ENCODE data around the gene FPR2. TPM values are rescaled to one million over a fixed set of nuclear protein-coding genes. Genes with fewer than 3 reads are reported as not detected.

Gene FPR2
- total RNA-seq, 1 experiment from 2014 or later, result 8.4 TPM

DNA sequence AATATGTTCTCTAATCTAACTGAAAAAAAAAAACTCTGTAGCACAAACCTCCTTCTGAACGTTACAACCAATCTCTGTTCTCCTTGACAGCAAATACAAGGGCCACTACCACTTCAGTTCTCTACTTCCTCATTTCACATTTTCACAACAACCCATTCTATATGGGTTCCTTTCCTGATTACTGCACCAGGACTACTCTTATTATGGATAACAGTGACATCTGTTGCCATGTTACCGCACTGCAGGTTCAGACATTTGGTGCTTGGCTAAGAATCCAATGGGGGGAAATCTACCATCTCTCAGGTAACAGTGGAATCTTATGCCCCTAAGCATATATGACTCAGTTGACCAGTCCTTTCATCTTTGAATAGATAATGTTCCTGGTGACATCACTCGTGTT, 22.4 kb downstream of the FPR2 start:
- DNase-seq (ENCODE audit: low read depth), result peak; percentile 72

DNA sequence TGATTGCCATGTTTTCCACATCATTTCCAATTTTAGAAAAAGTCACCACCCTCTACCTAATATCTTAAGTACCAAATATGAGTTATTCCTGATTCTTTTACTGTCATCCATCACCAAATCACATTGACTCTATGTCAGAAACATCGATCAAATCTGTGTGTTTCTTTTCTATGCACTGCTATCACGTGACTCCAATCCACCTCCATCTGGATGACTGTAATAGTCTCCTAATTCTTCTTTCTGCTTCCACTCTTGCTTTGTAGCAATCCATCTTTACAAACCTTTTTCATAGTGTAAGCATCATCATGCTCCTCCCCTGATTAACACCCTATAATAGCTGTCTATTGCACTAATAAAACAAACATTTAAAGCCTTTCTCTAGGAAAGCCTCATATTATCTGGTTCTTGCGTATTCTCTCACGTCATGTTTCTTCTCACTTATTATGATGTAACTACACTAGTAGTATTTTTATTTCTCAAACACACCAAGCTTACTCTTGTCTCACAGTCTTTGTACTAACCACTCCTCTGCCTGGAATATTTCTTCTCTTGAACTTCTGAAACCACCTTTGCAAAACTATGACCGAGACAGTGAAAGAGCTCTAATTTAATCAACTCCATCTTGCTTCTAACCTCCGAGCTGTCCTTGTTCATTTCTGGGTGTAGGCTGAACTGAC, 23.3 kb downstream of the FPR2 start:
- DNase-seq (ENCODE audit: low read depth), result no peak

DNA sequence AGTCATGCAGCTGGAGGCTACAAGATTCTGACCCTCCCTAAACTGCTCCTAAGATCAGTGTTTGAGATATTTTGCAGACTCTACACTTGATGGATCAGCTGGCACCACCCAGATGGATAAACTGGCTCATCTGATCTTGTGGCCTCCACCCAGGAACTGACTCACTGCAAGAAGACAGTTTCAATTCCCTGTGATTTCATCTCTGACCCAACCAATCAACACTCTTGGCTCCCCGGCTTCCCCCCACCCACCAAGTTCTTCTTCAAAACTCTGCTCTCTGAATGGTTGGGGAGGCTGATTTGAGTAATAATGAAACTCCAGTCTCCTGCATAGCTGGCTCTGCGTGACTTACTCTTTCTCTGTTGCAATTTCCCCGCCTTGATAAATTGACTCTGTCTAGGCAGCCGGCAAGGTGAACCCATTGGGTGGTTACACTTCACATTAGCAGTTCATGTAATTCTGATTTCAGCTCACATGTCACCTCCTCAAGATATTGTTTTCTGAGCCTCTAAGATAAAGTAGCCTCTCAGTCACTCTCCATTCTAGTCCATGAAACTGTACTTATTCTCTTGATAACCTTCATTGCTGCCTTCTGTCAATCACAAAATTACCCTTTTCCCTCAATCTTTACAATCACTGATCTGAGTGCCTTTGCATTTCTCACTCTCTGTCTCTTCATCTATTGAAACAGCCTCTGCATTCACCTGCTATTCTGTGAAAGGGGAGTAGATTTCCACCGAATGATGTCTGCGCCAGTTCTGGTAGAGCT, 24.1 kb downstream of the FPR2 start:
- peak; percentile 99 for DNase-seq (ENCODE audit: low read depth)

DNA sequence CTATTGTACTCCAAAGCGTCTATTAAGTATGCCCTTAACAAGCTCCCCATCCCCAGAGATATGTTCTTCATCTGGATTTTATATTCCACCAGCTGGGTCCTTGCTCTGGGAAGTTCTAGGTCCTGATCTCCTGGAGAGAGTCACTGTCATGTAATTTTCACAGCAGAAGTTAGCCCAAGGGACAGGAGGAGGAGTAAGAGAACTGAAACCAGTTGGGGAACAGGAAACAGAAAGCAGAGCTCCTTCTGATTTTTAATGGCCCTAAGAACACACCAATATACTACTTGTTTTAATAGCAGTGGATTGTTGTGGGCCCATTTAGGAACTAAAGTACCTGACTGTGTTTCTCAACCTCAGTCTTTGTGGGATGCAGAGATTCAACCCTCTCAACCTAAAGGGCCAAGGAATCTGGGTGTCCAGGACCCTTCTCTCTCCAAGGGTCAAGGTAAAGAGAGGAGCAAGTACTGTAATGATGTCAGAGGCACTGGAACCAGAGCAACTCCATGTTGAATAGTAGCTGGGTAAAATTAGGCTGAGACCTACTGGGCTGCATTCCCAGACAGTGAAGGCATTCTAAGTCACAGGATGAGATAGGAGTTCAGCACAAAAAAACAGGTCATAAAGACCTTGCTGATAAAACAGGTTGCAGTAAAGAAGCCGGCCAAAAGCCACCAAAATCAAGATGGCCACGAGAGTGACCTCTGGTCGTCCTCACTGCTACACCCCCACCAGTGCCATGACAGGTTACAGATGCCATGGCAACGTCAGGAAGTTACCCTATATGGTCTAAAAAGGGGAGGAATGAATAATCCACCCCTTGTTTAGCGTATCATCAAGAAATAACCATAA, 25.9 kb downstream of the FPR2 start:
- no peak for DNase-seq (ENCODE audit: low read depth)

DNA sequence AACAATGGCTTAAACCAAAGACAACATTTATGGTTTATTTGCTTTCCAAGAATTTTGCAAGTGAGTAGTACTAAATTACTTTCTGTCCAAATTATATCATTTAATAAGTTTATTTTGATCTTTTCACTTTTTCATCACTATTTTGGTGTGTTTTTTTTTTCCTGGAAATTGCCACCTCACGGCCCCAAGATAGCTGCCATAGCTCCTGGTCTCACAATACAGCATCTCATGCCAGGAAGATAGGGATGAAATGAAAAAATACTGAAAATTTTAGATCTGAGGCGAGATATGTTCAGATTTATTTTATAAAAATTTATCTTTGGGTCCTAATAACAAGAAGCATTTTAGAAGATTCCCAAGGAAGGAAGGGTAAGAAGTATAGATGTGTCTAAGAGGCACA, 27.0 kb downstream of the FPR2 start:
- DNase-seq (ENCODE audit: low read depth), result no peak

DNA sequence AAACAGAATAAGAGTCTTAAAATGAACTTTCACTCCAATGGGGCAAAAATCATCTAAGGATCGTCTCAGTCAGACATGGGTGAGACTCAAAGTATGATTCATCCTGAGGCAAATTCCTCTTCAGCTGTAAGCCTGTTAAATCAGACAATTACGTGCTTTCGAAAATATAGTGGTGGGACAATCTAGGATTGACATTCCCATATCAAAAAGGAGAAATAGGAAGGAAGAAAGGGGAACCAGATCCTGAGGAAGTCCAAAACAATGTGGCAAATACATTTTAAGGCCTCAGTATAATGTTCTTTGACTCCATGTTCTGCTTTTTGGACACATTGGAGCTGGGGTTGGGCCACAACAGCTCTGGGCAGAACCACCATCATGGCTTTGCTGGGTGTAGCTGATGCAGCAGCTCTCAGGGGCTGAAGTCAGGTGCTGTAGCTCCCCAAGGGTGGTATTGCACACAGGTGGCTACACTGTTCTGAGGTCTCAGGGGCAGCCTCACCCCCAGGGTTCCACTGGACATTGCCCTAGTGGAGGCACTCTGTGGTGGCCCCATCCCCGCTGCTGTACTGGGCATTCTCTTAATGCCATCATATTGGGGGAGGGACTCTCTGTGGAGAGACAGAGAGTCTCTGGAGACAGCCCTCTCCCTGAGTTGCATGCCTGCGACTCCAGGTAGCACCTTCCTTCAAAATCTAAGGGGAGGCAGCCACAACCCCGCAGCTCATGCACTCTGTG, 28.2 kb downstream of the FPR2 start:
- DNase-seq (ENCODE audit: low read depth), result peak; percentile 94

DNA sequence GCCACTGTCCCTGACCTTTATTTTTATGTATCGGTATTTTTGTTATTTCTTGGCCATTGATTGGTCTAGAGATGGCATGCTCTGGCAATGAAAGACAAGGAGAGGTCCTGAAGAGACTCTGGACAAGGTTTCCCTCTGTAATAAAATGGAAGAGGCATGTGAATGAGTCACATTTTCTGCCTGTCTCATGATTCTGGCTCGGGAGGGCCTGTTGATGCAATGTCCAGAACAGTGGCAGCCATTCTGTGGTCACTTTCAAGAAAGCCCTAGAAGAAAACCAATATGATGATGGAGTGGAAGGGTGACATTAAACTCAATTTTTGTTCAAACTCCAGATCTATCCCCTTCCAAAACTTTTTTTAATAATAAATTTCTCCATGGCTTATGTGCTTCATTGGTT, 32.0 kb downstream of the FPR2 start:
- DNase-seq (ENCODE audit: low read depth), result no peak

DNA sequence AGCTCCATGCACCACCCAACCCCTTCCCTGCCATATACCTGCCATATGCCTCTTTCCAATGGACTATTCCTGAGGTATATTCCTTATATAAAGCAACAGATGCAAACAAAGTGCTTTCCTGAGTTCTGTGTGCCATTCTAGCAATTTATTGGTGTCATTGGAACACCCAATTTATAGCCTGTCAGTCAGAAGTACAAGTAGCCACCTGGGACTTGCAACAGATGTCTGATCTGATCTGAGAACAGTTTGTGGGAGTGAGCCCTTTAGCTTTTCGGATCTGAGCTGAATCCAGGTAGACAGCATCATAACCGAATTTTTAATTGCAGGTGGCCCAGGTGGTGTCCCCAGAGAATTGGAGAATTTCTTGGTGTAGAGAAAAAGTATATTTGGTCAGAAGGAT, 33.0 kb downstream of the FPR2 start:
- DNase-seq (ENCODE audit: low read depth), result no peak

DNA sequence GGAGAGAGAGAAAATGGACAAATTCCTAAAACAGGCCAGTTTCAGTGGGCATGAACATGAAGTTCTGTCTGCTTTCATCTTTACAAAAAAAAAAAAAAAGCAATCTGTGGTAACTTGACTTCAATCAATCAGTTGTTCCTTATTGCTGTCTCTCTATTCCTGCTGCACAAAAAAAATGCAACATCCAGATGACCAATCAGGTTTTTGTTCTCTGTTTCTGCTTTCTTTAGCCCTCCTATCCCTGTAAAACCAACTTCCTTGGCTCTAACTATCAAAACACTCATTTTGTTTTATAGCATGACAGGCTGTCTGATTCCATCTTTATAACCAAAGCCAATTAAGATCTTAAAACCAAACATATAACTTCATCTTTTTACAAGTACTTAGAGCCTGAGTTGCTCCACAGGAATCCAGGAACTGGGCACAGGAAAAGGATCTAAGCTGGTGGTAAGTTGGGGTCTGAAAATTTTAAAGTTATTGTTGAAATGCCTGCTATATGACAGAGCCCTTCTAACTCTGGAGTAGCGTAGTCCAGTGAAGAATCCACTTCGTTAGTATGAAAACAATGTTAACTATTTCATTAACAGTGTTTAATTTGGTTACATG, 34.0 kb downstream of the FPR2 start, which contains the start of gene FPR3:
Gene FPR3, plus strand, starts transcription at position 273 of the 606 bp plus-strand sequence. CDS start 28,592 bp downstream, outside the sequence.
- no peak for DNase-seq (ENCODE audit: low read depth)

DNA sequence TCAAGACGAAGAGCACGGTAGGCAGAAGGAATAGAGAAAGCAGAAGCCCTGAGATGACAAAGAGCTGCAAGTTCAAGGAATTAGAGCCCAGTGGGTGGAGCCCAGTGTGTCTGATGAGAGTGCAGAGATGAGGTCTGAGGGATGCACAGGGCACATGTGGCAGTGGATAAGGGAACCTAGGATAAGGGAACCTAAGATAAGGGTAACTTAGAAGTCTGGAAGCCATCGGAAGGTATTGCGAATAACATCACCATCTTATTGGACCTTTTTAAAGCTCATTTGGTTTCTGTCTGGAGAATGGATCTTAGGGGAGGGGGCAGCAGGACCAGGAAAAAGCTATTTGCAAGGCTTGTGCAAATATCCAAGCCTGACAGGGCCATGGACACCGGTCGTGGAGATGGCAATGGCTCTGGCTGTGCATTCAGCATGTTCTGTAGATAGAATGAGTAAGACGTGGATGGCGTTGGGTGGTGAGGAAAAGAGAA, 35.3 kb downstream of the FPR2 start:
- DNase-seq (ENCODE audit: low read depth), result no peak

DNA sequence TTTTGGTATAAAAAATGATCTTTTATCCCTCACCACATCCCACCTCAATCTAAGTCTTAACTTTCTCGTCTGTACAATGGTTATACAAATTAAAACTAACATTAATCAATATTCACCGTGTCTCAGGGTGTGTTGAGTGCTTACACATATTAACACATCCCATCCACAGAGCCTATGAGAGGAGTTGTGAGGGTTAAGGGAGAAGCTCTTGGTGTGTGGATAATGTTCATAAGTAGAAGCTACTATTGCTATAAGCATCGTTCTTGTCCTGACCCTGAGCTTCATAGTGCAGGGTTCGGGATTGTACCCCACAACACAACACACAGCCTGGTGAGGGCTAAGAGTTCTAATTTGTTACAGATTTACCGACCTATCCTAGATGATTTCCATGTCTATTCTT, 36.5 kb downstream of the FPR2 start:
- DNase-seq (ENCODE audit: low read depth), result no peak

DNA sequence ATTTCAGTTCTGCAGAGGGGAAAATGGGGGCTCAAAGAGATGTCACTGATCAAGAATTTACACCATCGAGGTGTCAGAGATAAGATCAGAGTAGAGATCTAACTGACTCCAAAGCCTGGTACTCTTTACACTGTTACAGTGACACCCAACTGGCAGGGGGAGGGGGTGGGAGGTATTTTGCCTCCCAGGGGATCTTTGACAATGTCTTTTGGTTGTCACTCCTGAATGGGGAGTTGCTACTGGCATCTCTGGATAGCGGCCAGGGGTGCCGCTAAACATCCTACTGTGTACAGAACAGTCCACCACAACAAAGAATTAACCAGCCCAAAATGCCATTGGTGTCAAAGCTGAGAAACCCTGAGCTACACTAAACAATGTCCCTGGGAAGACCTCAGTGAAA, 37.1 kb downstream of the FPR2 start:
- DNase-seq (ENCODE audit: low read depth), result no peak

DNA sequence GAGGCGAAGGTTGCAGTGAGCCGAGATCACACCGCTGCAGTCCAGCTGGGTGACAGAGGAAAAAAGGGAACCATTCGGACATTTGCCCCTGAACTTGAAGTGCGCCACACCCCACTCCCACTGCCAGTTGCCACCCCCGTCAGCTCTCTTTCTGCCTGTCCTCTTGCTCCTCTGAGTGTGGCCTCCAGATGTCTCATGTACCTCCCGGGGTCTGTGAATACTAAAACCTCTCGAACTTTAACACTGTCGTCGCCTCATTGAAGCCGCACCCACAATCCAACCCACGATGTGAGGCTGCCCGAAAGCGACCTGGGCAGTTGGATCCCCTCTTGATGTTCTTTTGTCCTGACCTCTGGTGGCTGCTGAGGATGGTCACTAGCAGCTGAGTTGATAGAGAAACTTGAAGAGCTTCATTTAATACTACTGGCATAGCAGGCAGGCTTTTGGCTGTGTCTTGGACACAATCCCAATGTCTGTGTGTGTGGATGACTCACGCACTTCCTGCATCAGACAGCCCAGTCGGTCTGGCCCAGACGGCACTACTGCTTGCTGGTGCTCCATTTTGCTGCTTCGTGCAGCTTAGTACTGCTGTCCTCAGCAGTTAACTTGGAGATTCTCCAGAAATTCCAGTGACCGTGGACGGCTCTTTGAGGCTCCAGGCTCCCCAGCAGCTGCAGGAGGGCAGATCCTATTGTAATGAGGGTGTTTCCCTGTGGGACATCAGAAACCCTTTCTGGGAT, 38.2 kb downstream of the FPR2 start:
- peak; percentile 100 for DNase-seq (ENCODE audit: low read depth)

DNA sequence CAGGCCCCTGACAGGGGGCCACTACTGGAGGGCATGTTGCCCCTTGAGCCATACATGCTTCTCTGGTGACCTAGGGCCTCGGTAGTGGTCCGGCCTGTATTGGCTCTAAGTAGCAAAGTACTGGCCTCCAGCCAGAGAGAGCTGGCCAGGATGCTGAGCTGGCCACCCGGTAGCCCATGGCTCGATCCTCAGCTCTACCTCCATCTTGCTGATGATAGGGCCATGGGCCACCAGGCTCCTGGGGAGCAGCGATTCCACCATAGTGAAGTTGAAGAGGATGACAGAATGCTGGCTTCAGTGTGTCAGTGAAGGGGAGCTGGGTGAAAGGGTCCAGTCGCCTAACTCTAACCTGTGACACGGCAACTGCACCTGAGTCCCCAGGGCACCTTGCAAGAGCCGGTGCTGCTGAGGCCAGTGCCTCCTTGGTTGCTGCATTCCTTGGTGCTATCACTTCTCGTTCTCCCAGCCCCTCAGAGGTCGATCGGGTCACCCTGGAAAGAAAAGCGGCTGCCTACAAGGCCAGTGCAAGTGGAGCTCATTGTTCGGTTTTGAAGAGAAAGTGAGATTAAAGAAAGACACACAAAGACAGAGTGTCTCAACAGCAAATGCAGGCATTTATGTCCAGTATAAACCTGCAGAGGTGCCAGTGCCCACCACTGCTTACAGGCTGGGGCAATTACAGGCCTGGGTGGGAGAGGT, 38.9 kb downstream of the FPR2 start:
- DNase-seq (ENCODE audit: low read depth), result no peak

DNA sequence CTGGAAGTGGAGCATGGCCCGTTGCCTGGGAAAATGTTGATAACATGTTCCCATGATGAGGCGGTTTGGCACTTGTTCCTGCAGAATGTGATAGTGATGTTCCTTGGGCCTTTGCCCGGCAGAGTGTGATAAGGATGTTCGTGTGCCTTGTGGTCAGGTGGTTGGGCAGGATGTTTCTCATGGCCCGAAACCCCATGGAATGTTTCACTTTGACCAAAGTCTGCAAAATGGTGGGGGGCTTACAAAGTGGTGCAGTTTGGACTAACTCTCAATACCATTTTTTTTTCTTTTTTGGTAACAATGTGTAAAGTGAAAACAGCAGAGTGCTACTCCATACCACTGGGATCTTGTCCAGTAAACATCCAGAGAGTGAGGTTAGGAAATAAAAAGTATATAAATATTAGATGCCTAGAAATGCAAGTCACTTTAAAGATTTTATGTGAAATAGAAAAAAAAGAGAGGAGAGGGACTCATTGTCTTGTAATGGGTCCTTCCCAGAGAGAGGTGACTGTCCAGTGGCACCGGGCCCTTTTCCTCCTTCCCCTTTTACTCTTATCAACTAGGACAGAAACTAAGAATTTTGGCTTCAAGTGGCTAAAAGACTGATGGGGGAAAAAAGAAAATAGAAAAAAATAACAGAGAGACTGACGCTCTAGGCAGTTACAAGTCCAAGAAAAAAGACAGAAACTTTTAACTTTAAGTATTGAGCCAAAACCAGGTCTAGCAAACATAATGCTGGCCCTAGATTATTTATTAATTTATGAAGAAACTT, 39.7 kb downstream of the FPR2 start:
- DNase-seq (ENCODE audit: low read depth), result peak; percentile 98

DNA sequence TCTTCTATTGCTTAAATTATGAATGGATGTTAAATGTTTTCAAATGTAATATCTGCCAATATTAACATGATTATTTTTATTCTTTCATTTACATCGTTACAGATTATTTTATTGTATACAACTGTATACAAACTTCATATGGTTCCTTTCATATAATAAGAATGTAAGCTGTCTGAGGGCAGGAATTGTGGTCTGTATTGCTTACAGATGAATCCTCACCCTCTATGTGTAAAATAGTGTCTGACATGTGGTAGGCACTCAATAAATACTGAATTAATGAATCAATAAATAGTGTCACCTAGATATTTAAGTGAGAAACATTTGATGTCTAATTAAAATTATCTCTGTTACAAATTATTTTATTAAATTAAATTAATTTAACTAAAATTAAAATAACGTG, 41.8 kb downstream of the FPR2 start:
- no peak for DNase-seq (ENCODE audit: low read depth)

DNA sequence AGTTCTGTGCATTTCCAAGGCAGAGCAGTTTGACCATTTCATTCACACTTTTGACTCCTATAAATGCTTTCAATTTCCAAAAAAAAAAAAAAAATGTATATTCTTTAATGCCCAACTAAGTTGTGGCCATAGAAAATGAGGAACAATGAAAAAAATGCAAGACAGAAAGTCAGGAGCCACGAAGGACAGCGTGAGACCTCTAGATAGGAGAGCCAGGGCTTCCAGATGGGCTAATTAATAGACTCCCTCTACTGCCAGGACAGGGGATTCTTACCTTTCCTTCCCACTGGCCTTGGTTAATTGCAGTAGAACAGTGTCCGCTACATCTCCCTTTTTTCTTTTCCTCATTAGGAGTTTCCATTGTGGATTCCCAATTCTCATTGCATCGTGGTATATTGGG, 42.5 kb downstream of the FPR2 start:
- DNase-seq (ENCODE audit: low read depth), result no peak

DNA sequence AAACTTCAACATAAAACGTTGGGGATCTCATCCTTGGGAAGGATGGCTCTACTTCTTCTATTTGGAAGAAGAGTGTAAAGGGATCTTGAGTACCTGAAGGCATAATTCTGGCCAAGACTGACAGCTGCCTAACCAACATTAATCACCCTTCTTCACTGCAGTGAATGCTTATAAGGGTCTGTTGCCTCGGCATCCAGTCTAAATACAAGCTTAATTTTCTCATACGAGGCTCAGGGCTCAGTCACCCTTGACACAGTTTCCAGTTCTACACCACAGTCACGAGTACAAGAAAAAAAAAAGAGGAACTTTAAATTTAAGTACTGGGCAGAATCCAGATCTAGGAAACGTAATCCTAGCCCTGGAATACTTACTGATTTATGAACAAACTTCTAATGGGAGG, 43.0 kb downstream of the FPR2 start:
- peak; percentile 50 for DNase-seq (ENCODE audit: low read depth)

DNA sequence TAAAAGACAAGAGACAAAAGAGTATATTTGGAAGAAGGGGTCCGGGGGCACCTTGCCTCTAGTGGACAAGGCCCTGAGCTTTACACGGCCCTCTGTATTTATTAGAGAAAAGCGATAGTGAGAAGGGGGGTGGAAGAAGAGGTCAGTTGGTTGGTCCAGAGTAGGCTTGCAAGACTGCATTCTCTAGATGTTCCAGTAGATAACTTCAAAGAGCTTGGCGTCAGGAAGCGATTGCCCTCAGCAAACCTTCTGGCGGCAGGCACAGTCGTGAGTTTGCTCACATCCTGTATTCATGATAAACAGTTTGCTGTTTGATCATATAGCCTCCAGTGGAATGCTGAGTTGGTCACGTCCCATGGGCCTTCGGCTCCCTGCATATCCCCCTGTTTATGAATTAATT, 43.8 kb downstream of the FPR2 start:
- DNase-seq (ENCODE audit: low read depth), result peak; percentile 94

Data from RPMI7951 (cell line).